ENCODE data around the gene HDAC1.
"Not testable (repeated sequence)": the region's sequence is repeated elsewhere in the genome, so short reads cannot be mapped to it uniquely, and the experiment has no call there.

HDAC1 gene

DNA sequence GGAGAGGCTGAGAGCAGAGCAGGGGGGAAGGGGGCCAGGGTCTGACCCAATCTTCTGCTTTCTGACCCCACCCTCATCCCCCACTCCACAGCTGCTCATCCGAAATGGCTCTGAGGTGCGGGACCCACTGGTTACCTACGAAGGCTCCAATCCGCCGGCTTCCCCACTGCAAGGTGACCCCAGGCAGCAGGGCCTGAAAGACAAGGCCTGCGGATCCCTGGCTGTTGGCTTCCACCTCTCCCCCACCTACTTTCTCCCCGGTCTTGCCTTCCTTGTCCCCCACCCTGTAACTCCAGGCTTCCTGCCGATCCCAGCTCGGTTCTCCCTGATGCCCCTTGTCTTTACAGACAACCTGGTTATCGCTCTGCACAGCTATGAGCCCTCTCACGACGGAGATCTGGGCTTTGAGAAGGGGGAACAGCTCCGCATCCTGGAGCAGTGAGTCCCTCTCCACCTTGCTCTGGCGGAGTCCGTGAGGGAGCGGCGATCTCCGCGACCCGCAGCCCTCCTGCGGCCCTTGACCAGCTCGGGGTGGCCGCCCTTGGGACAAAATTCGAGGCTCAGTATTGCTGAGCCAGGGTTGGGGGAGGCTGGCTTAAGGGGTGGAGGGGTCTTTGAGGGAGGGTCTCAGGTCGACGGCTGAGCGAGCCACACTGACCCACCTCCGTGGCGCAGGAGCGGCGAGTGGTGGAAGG, 17.1 kb upstream of the HDAC1 start:
- no peak for DNase-seq

GRCh38 chr1:32275424-32275823, 16.5 kb upstream of the HDAC1 start:
- DNase-seq, result no peak

DNA sequence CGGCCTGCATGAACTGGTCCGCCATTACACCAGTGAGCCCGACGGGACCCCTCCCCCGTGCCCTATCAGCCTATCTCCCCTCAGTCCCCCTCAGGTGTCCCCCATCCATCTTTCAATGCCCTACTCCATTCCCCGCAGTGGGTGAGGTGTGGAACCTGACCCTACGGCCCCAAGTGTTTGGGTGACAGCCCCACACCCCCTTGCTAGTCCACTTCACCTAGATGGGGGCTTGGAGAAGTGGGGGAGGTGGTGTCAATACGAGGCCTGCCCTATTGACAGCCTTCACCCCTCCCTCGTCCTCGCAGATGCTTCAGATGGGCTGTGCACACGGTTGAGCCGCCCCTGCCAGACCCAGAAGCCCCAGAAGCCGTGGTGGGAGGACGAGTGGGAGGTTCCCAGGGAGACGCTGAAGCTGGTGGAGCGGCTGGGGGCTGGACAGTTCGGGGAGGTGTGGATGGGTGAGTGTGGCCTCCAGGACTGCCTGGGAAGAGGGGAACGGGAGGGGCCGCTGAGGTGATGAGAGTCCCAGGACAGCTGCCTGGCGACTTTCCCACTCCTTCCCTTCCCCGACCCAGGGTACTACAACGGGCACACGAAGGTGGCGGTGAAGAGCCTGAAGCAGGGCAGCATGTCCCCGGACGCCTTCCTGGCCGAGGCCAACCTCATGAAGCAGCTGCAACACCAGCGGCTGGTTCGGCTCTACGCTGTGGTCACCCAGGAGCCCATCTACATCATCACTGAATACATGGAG, 15.7 kb upstream of the HDAC1 start:
- no peak for DNase-seq

GRCh38 chr1:32284777-32285176, 7.1 kb upstream of the HDAC1 start:
- DNase-seq, result not testable (repeated sequence)

- DNase-seq, result no peak
These were observed 6.2 kb upstream of the HDAC1 start for GRCh38 chr1:32285658-32286057.

GRCh38 chr1:32286763-32287162, 5.1 kb upstream of the HDAC1 start:
- DNase-seq, result no peak

DNA sequence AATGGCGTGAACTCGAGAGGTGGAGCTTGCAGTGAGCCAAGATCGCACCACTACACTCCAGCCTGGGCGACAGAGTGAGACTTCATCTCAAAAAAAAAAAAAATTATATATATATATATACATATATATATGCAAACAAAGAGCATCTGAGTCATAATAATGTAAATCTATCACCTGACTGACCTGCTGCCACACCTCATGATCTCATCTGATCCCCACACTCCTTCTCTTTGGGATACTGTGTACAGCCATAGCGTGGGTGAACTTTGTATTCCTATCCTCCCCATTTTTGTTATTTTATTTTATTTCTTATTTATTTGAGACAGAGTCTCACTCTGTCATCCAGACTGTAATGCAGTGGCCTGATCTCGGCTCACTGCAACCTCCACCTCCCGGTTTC, 2.6 kb upstream of the HDAC1 start:
- no peak for DNase-seq

DNA sequence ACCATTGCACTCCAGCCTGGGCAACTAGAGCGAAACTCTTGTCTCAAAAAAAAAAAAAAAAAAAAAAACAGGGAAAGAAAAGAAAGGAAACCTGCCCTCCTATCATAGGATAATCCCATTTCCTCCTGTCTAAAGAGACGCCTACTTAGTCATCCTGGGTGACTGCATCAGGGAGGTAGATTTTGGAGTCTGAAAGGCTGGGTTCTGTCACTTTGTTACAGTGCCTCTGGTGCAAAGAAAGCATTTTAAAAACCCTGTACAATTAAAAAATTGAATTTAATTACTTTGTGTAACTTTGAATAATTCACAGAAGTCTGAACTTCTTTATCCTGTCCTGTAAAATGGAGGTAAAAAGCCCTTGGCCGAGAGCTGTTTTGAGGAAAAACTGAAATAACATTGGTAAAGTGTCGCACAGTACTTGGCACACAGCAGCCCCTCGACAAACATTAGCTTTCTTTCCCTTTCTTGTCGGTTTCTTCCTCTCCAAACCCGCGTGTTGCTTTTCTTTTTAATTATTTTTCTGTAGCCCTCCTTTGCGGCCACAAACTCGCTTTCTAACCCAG, 657 bp upstream of the HDAC1 start:
- no peak for DNase-seq

DNA sequence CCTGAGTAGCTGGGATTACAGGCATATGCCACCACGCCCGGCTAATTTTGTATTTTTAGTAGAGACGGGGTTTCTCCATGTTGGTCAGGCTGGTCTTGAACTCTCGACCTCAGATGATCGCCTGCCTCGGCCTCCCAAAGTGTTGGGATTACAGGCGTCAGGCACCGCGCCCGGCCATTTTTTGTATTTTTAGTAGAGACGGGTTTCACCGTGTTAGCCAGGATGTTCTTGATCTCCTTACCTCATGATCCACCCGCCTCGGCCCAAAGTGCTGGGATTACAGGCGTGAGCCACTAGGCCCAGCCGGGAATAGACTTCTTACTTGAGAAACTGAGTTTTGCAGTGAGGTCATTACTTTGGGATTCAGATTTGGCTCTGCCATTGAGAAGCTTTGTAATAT, 6.3 kb downstream of the HDAC1 start:
- not testable (repeated sequence) for DNase-seq

- no peak for DNase-seq
These were observed 7.4 kb downstream of the HDAC1 start for GRCh38 chr1:32299327-32299726.

DNA sequence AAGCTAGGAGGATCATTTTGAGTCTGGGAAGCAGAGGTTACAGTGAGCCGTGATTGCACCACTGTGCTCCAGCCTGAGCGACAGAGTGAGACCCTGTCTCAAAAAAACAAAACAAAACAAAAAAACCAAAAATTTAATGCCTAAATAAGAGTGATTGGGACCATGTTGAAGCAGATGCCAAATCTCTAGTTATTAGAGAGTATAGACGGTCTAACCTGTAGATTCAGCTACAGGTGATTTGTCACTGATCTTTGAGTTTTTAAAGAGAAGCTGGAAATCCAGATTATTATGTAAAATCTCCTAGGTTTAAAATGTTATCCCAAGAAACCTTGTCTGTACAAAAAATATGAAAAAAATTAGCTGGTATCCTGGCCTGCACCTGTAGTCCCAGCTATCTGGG, 11.5 kb downstream of the HDAC1 start:
- DNase-seq, result no peak

DNA sequence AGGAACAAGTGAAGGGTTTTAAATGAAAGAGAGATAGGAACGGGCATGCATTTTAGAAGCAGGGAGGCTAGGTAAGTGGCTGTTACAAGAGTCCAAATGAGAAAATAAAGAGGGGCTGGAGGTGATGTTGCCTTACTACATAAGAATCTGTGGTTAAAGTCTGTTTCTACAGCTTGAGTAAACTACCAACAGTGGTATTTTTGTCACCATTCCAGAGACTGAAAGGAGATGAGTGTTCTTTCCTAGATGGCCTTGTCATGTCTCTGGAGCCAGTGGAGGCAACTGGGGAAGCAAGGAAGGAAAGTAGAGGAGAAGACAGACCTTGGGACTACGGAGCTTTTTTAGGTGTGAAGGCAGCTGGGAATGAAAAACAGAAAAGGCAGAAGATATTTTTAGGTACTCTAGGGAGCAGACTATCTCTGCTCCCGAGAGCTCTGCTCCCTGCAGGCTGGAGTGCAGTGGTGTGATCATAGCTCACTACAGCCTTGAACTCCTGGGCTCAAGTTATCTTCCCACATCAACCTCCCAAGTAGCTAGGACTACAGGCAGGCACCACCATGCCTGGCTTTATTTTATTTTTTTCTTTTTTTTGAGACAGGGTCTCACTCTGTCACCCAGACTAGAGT, 12.2 kb downstream of the HDAC1 start:
- DNase-seq, result no peak

GRCh38 chr1:32305310-32305709, 13.4 kb downstream of the HDAC1 start:
- no peak for DNase-seq

- DNase-seq, result no peak
These were observed 15.4 kb downstream of the HDAC1 start for GRCh38 chr1:32307324-32307723.

DNA sequence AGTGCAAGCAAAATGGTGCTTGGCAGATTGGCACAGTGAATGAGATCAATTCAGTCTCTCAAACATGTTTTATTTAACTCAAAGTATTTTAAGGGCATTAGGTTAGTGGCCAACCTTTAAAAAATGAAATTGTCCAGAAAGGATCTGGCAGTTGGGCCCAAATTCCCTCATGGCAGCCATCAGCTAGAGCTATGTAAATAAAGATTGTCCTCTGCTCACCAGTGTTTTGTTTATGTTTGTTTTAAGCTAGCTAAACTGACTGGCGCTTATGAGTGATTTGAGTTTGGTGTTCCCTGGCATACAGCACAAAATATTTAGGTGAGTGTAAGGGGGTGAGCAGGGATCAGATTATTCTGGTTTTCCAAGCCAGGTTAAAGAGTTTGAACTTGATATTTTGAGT, 18.1 kb downstream of the HDAC1 start:
- no peak for DNase-seq

DNA sequence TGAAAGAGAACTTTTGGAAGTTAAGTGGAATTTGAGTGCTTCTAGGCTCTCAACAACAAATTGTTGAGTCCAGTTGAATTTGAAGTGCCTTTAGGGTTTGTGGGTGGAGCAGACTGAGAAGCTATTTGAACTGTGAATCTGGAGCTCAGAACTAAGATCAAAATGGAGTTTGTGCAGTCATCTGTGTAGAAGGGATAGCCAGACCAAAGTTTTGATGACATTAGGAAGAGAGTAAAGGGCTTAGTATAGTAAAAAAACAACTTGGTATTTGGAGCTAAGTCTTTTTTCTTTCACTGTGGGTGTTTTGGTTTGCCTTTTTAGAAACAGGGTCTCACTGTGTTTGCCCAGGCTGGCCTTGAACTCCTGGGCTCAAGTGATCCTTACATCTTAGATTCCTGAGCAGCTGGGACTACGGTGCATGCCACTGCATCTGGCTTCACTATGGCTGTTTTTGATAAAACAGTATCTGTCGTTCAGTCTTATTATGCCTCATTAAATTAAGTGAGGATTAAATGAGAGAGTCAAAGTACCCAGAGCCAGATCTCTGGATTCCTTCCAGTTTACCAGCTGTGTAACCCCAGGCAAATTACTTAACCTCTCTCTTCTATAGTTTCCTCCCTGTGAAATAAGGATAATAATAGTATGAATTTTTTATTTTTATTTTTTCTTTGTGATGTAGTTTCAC, 20.0 kb downstream of the HDAC1 start:
- no peak for DNase-seq

GRCh38 chr1:32316903-32317277, 25.0 kb downstream of the HDAC1 start:
- no peak for DNase-seq

DNA sequence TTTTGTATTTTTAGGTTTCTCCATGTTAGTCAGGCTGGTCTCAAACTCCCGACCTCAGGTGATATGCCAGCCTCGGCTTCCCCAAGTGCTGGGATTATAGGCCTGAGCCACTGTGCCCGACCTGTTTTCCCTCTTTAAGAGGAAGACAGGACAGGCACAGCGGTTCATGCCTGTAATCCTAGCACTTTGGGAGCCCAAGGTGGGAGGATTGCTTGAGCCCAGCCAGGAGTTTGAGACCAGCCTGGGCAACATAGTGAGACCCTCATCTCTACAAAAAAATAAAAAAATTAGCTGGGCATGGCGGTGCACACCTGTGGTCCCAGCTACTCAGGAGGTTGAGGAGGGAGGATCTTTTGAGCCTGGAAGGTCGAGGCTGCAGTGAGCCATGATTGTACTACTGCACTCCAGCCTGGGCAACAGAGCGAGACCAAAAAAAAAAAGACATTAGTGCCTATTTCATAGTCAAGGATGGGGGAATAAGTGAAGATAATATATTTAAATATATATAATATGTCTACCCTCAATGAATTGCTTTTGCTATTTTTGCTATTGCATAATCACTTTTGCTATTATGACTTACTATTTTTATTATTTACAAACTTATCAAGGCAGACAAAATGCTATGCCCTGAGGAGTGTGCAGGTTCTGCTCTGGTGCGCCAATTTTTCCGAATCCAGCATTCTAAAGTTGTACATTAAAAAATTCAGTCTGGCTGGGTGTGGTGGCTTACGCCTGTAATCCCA, 26.4 kb downstream of the HDAC1 start:
- no peak for DNase-seq

GRCh38 chr1:32321712-32322291, 29.9 kb downstream of the HDAC1 start:
- DNase-seq, result no peak

DNA sequence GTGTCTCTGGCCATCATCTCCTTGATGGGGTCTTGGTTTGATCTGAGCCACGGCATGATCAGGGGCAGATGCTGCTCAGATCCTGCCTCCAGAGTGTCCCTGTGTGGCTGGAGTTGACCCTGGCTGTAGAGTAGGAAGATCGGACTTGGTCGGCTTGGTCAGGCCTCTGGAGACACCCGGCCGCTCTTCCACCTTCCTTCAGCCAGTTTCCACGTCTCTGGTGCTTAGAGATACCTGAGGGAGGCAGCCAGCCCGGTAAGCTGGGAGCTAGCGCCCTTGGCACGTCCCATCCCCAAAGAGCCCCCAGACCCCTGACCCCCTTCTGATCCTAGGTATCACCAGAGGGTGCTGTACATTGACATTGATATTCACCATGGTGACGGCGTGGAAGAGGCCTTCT, 35.3 kb downstream of the HDAC1 start:
- DNase-seq, result no peak

DNA sequence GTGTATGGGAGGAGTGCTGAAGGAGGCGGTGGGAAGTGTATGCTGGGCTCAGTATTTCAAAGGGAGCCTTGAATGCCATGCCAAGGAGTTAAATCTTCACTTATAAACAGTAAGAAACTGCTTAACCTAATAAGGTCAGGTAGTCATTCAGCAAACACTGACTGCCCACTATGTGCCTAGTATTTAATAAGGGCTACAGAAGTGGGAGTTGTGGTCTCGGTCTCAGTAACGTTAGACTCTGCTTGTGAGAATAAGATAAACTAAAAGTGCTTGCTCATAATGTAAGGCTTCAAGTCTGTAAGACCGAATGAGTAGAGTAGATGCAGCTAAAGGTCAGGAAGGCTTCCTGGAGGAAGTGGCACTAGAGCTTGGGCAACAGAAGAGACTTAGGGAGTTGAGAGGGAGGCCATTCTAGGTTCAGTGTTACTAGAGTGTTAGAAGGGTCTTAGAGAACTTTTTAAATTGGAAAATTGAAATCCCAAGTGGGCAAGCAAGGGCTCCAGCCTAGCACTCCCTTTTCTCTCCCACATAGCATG, 38.1 kb downstream of the HDAC1 start:
- DNase-seq, result no peak

DNA sequence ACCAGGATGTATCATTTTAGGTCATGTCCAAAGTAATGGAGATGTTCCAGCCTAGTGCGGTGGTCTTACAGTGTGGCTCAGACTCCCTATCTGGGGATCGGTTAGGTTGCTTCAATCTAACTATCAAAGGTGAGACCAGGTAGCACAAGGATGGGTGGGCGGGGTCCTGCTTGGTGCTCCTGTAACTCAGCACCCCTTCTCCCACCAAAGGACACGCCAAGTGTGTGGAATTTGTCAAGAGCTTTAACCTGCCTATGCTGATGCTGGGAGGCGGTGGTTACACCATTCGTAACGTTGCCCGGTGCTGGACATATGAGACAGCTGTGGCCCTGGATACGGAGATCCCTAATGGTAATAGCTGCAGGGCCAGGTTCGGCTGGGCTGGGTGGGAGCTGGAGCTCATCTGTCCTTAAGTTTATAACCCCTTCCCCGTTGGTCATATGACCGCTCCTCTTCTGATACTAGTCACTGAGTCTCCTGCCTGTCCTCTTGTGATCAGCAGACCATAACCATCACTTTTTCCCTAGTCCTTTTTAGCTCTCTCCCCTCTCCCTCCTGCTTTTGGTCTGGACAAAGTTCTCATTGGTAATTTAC, 38.8 kb downstream of the HDAC1 start:
- DNase-seq, result no peak

All from NCI-H1436 treated with DMSO at 0.1 percent for 48 hours (cell line).